Stomach (tissue), 9 donors: Measurements from ENCODE around the gene RCN2. TPM values are rescaled to one million over a fixed set of nuclear protein-coding genes. Genes with fewer than 3 reads are reported as not detected.

Experiments
- DNase-seq, 2 donors: peaks; one replicate each; pipeline versions ENCODE4 v3.0.0 to v3.0.0-alpha.2; 2013 to 2019
- H3K27ac ChIP-seq, 5 donors: fragments of 200-600 bp in 4 of 5; sonication (generic) in 4 of 5; one replicate each; pipeline ENCODE4 v1.5.1; 2013 to 2019; ENCODE audit warnings: mild to moderate bottlenecking in 1 of 5, moderate library complexity in 1 of 5
- H3K27me3 ChIP-seq, 3 donors: fragments of 200-600 bp; sonication (generic); one replicate each; pipeline ENCODE4 v1.5.1; 2017 to 2019; ENCODE audit warnings: mixed run types in 1 of 3
- H3K36me3 ChIP-seq, 4 donors: fragments of 200-600 bp; sonication (generic); 1 replicate in 3 of 4; 2 replicates in 1 of 4; pipeline ENCODE4 v1.5.1; 2016 to 2019
- H3K4me1 ChIP-seq, 4 donors: fragments of 200-600 bp; sonication (generic); one replicate each; pipeline ENCODE4 v1.5.1; 2016 to 2019
- H3K4me3 ChIP-seq, 4 donors: fragments of 200-600 bp; sonication (generic) in 3 of 4; one replicate each; pipeline ENCODE4 v1.5.1; 2016 to 2019; ENCODE audit warnings: mild to moderate bottlenecking in 1 of 4
- H3K9me3 ChIP-seq, 4 donors: fragments of 200-600 bp; sonication (generic); one replicate each; pipeline ENCODE4 v1.5.1; 2016 to 2019
- CTCF ChIP-seq, 7 experiments: fragments of 450-650 bp in 4 of 7; fragments of 200-600 bp in 3 of 7; sonication (generic) in 3 of 7; IDR thresholded peaks; one replicate each; pipeline ENCODE4 v1.5.1; 2016 to 2019; ENCODE audit warnings: antibody characterized with exemption in 7 of 7, control low read depth in 2 of 7, mild to moderate bottlenecking in 1 of 7
- EP300 ChIP-seq: sonication (generic); formaldehyde crosslinking; IDR thresholded peaks from one replicate; pipeline ENCODE4 v1.6.1; 2017; ENCODE audit warnings: antibody characterized with exemption
- POLR2A ChIP-seq, 4 donors: fragments of 450-650 bp; IDR thresholded peaks; one replicate each; pipeline ENCODE4 v1.6.1; 2016; ENCODE audit warnings: antibody characterized with exemption in 4 of 4, control low read depth in 2 of 4, mild to moderate bottlenecking in 1 of 4, moderate library complexity in 1 of 4
- POLR2AphosphoS5 ChIP-seq, 3 donors: sonication (generic); formaldehyde crosslinking; IDR thresholded peaks; one replicate each; pipeline ENCODE4 v1.6.1; 2016; ENCODE audit warnings: antibody characterized with exemption in 3 of 3
- whole genome bisulfite sequencing, 5 donors: extraction: QIAGEN DNeasy Blood & Tissue Kit in 3 of 5; methylation state at CpG; one replicate each; pipeline versions ENCODE4 v1.1.5 to v1.1.7; 2013 to 2018; 5-methylcytosine and 5-hydroxymethylcytosine counted together
- intact Hi-C: fragments of 100-400 bp; cut with DNase I; formaldehyde crosslinking; loops from one replicate; pipeline ENCODE4 v1.15.1; 2023; ENCODE audit warnings: low total_unique reads
- polyA plus RNA-seq, 3 donors: library from polyadenylated mRNA; stranded (reverse); fragments of 200-250 nt; gene quantifications; one replicate each; pipeline ENCODE4 v1.2.3, GENCODE V29; 2013
- total RNA-seq, 5 donors: library from RNA; depleted of rRNA; stranded (reverse); fragments of >200 nt; gene quantifications; one replicate each; pipeline versions ENCODE4 v1.1.0 to v1.2.3, GENCODE V29; 2014 to 2016
- donor health status: healthy with polysubstance abuse.
- donor health status: Bipolar disorder and iron deficiency.
- donor health status: healthy.

Gene RCN2
- total and polyA plus RNA-seq, 8 donors, result 14.0 to 67.2 (median 30.3) TPM

GRCh38 chr15:76936671-76937070 is 5.1 kb downstream of the RCN2 start:
- WGBS, 5 donors, result 89 to 97% (median 94%) methylated on average over 3 of the region's 3 CpGs
- DNase-seq, result no peak
- Histone ChIP-seq H3K4me3 (no peak overlapping the region), H3K4me1 (peaks cover 8 to 20% (median 16%) of the 10 kb centered on the region in 4 donors), H3K36me3 (peaks cover 19 to 41% (median 39%) of the 10 kb centered on the region in 4 donors), H3K27me3 (no peaks in the 10 kb centered on the region), H3K27ac (no peak overlapping the region), H3K9me3 (no peaks in the 10 kb centered on the region)
- no peak for TF ChIP-seq POLR2A (IDR thresholded peaks at IDR 0.05)
- no peak for TF ChIP-seq CTCF (IDR thresholded peaks at IDR 0.05)
- no peak for TF ChIP-seq POLR2AphosphoS5 (IDR thresholded peaks at IDR 0.05)
- no peak for TF ChIP-seq EP300
- intact Hi-C loops, result no loop called here

- 95 to 99% (median 98%) methylated on average over 5 of the region's 5 CpGs for WGBS, 5 donors
- Histone ChIP-seq H3K36me3 (peaks cover 23 to 41% (median 40%) of the 10 kb centered on the region in 4 donors), H3K9me3 (no peaks in the 10 kb centered on the region), H3K4me1 (peaks cover 0 to 3% (median 0%) of the 10 kb centered on the region in 4 donors), H3K27ac (no peak overlapping the region), H3K27me3 (no peaks in the 10 kb centered on the region), H3K4me3 (no peak overlapping the region)
- TF ChIP-seq POLR2AphosphoS5 (IDR thresholded peaks at IDR 0.05) (no peak), CTCF (IDR thresholded peaks at IDR 0.05) (no peak), POLR2A (IDR thresholded peaks at IDR 0.05) (no peak), EP300 (no peak)
- intact Hi-C loops, result no loop called here
- no peak for DNase-seq
Observed at GRCh38 chr15:76938752-76939151, 7.2 kb downstream of the RCN2 start.

GRCh38 chr15:76939715-76940114 is 8.2 kb downstream of the RCN2 start:
- no peak overlapping the region for H3K4me3 ChIP-seq
- no peak for TF ChIP-seq EP300
- no peaks in the 10 kb centered on the region for H3K27me3 ChIP-seq
- no peaks in the 10 kb centered on the region for H3K4me1 ChIP-seq
- WGBS, 5 donors, result 0 to 5% (median 0%) methylated on average over 1 of the region's 1 CpG
- H3K27ac ChIP-seq, result no peak overlapping the region
- intact Hi-C loops, result no loop called here
- no peak for DNase-seq
- no peaks in the 10 kb centered on the region for H3K9me3 ChIP-seq
- H3K36me3 ChIP-seq, result peaks cover 32 to 49% (median 47%) of the 10 kb centered on the region in 4 donors

- intact Hi-C loops, result no loop called here
Observed at GRCh38 chr15:76941636-76942035, 10.1 kb downstream of the RCN2 start.

More at GRCh38 chr15:76941636-76942035, 10.1 kb downstream of the RCN2 start:
- WGBS, 5 donors, result 85 to 97% (median 92%) methylated on average over 2 of the region's 2 CpGs
- Histone ChIP-seq H3K27me3 (no peaks in the 10 kb centered on the region), H3K4me1 (peaks cover 0 to 7% (median 0%) of the 10 kb centered on the region in 4 donors), H3K27ac (no peak overlapping the region), H3K4me3 (no peak overlapping the region), H3K9me3 (no peaks in the 10 kb centered on the region), H3K36me3 (peaks cover 22 to 46% (median 40%) of the 10 kb centered on the region in 4 donors)
- TF ChIP-seq POLR2A (IDR thresholded peaks at IDR 0.05) (no peak), EP300 (no peak), CTCF (IDR thresholded peaks at IDR 0.05) (no peak), POLR2AphosphoS5 (IDR thresholded peaks at IDR 0.05) (no peak)
- DNase-seq, result no peak
